Left lung (tissue), 10 donors: ENCODE data around the gene SMTNL2. TPM values are rescaled to one million over a fixed set of nuclear protein-coding genes. Genes with fewer than 3 reads are reported as not detected.

ENCODE experiments used
- ATAC-seq: fragments of 200-7000 bp; cut with Tn5 transposase; one replicate; pipeline ENCODE4 v1.9.1; 2020; ENCODE audit warnings: moderate library complexity
- DNase-seq, 4 donors: peaks; one replicate each; pipeline ENCODE4 v3.0.0-alpha.2; 2013 to 2020
- H3K27ac ChIP-seq, 2 donors: fragments of 200-600 bp; sonication (generic) in 1 of 2; one replicate each; pipeline versions ENCODE4 v1.5.0 to v1.8.0; 2020 to 2021
- H3K27me3 ChIP-seq, 2 donors: fragments of 200-600 bp; sonication (generic) in 1 of 2; one replicate each; pipeline versions ENCODE4 v1.5.0 to v1.8.0; 2020 to 2021
- H3K36me3 ChIP-seq, 2 donors: fragments of 200-600 bp; sonication (generic) in 1 of 2; one replicate each; pipeline versions ENCODE4 v1.5.0 to v1.8.0; 2020 to 2021
- H3K4me1 ChIP-seq, 2 donors: fragments of 200-600 bp; one replicate each; pipeline ENCODE4 v1.8.0; 2021
- H3K4me3 ChIP-seq, 2 donors: fragments of 200-600 bp; sonication (generic) in 1 of 2; one replicate each; pipeline versions ENCODE4 v1.5.0 to v1.8.0; 2020 to 2021; ENCODE audit warnings: mild to moderate bottlenecking in 1 of 2
- H3K9me3 ChIP-seq, 2 donors: fragments of 200-600 bp; sonication (generic) in 1 of 2; one replicate each; pipeline versions ENCODE4 v1.5.0 to v1.8.0; 2020 to 2021
- CTCF ChIP-seq, 2 donors: fragments of 200-600 bp; sonication (generic) in 1 of 2; IDR thresholded peaks; one replicate each; pipeline versions ENCODE4 v1.5.0 to v1.8.0; 2021; ENCODE audit warnings: antibody characterized with exemption in 2 of 2
- intact Hi-C, 2 donors: fragments of 100-400 bp; cut with DNase I; formaldehyde crosslinking; loops; one replicate each; pipeline versions ENCODE4 v1.11.2 to v1.14.2; 2022
- polyA plus RNA-seq, 6 donors: library from polyadenylated mRNA; unstranded; fragments of 120-200 nt; gene quantifications; one replicate each; pipeline ENCODE4 v1.2.1, GENCODE V29; 2013; ENCODE audit not compliant: insufficient read length in 6 of 6
- total RNA-seq, 2 donors: library from RNA; stranded (reverse); fragmentation: NEBNext Ultra II Directional; extraction: Animal tissue kit (Norgen Biotek cat#: 25700); gene quantifications; one replicate each; pipeline ENCODE4 v1.2.1, GENCODE V29; 2021
- donor health status: DM: no; HTN: yes; CAD: no.
- donor health status: DM: no; HTN: no; CAD: no.

The SMTNL2 gene
- total and polyA plus RNA-seq, 8 donors, result 5.5 to 25.8 (median 21.2) TPM

DNA sequence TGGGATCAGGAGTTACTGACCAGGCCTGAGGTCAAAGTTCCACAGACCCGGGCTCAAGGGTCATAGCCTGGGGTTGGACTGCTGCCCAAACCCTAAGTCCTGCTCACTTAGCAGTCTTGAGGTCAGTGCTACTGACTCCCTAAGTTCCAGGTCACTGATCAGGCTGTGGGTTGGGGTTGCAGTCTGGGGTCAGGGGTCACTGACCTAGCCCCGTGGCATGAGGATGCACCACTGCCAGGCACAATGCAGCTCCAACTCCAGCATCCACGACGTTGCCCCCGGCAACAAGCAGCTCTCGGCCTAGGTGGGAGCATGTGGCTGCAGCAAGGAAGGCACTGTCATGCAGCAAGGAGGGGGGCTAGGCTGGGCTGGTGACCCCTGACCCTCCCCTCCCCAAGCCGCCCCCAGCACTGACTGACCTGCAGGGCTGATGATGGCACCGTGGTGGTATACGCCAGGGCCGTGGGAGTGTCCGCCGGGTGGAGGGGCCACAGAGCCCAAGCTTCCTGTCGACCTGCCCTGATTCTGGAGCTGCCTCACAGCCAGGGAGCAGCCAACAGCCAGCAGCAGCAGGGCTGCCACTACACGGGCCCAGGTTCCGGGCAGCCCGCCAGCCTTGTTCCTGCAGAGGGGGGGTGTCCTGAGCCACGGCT is 25.1 kb upstream of the SMTNL2 start:
- ATAC-seq, result no peak
- no peak for DNase-seq
- Histone ChIP-seq H3K27me3 (no peaks in the 10 kb centered on the region), H3K4me1 (peaks cover 10 to 15% of the 10 kb centered on the region in 2 donors), H3K9me3 (no peaks in the 10 kb centered on the region), H3K27ac (no peak overlapping the region), H3K36me3 (no peaks in the 10 kb centered on the region), H3K4me3 (no peak overlapping the region)
- intact Hi-C loops, result no loop called here
- no peak for TF ChIP-seq CTCF (IDR thresholded peaks at IDR 0.05)

- no peak overlapping the region for H3K4me3 ChIP-seq
- no peak overlapping the region for H3K27ac ChIP-seq
- peak; percentile 3 for ATAC-seq
- no peaks in the 10 kb centered on the region for H3K9me3 ChIP-seq
- H3K27me3 ChIP-seq, result no peaks in the 10 kb centered on the region
- H3K36me3 ChIP-seq, result no peaks in the 10 kb centered on the region
- no peak for DNase-seq
- intact Hi-C loops, result no loop called here
- peaks cover 3 to 8% of the 10 kb centered on the region in 2 donors for H3K4me1 ChIP-seq
- TF ChIP-seq CTCF (IDR thresholded peaks at IDR 0.05), result no peak
These were observed 24.4 kb upstream of the SMTNL2 start for GRCh38 chr17:4559966-4560365.

DNA sequence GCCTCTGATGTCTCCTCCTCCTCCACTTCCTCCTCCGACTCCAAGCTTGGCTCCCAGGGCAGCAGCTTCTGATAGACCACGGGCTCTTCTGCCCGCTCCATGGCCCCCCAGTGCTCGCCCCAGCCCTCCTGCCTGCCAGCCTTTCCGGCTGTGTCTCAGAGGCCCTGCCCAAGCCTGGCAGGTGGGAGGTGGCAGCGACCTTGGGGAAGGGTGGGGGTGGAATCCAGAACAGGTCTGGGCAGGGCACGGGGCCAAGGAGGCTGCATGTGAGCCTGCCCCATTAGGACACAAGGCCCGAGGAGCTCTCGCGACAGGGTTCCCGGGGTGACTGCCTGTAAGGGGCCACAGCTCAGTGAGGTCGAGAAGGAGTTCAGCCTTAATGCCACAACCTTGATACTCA is 23.9 kb upstream of the SMTNL2 start, which contains the start of gene GGT6:
Gene GGT6, minus strand, starts transcription at position 157 of the 400 bp plus-strand sequence. Its CDS starts 56 bp downstream, at position 101.
- intact Hi-C loops, result no loop called here
- no peak within 1 kb of the TSS for H3K4me3 ChIP-seq
- H3K27ac ChIP-seq, result no peak within 1 kb of the TSS
- no peaks in the 10 kb centered on the region for H3K27me3 ChIP-seq
- H3K36me3 ChIP-seq, result no peaks in the 10 kb centered on the region
- peak; percentile 78 for ATAC-seq
- no peak for TF ChIP-seq CTCF (IDR thresholded peaks at IDR 0.05)
- peaks cover 3 to 11% of the 10 kb centered on the region in 2 donors for H3K4me1 ChIP-seq
- peak in 2 of 4 donors; percentile 67 to 69 for DNase-seq
- no peaks in the 10 kb centered on the region for H3K9me3 ChIP-seq

DNA sequence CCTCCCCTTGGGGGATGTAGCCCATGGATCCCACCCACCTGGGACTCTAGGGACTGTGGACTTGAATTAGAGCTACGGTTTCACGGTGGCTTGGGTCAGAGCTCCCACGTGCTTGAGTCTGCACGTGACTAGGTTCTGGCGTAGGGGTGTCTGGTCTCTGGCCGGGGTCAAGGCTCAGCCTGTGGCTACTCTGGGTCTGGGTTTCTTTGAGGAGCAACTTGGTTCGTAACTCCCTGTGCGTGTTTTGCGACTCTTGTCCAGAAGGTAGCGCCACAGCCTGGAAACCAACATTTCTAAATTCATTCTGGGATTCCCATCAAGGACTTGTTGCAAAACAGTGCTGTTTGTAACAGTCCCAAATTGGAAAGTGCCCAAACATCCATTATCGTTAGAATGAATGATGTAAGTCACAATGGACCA is 23.5 kb upstream of the SMTNL2 start:
- Histone ChIP-seq H3K4me1 (peaks cover 2 to 12% of the 10 kb centered on the region in 2 donors), H3K9me3 (no peaks in the 10 kb centered on the region), H3K4me3 (no peak overlapping the region), H3K27me3 (no peaks in the 10 kb centered on the region), H3K27ac (no peak overlapping the region), H3K36me3 (no peaks in the 10 kb centered on the region)
- DNase-seq (no peak), ATAC-seq (peak; percentile 10)
- intact Hi-C loops, result no loop called here
- no peak for TF ChIP-seq CTCF (IDR thresholded peaks at IDR 0.05)

DNA sequence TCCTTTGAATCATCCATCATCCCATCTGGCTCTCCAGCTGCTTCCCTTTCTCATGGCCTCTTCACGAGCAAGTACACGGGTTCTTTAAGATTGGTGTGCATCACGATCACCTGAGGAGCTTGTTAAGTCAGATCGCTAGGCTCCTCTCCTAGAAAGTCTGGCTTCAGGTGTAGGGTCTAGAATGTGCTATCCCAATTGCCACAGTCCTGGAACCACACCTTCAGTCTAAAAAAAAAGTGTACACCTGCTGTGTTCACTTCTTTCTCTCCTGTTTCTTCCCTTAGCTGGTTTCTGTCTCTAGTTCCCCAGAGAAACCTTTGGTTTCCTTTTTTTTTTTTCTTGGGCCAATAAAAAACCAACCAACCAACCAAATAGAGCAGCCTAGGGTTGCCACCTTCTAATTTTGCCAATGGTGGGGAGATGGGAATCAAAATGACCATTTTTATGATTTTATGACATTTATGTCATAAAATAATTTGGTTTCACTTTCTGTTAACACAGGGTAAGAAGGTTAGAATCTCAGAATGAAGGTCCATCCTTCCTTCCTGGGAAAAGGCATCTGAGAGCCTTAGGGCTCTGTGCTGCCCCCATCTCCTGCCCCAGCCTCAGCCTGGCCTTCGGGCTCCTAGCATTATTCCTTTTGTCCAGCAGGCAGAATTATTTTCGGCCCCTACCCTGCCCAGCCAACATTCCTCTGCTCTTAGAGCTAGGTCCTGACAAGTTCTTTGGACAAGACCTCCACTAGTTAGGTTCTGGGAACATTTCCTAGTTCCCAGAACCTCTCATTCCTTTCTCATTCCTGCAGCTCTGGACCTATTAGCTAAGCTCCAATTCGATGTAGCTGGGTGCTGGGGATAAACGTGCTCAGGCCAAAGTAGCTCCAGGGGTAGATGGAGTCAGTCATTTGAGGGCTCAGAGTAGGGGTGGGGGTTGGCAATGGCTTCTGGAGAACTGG is 22.0 kb upstream of the SMTNL2 start:
- Histone ChIP-seq H3K4me1 (peaks cover 0 to 8% of the 10 kb centered on the region in 2 donors), H3K27me3 (no peaks in the 10 kb centered on the region), H3K36me3 (no peaks in the 10 kb centered on the region), H3K27ac (no peak overlapping the region), H3K9me3 (no peaks in the 10 kb centered on the region), H3K4me3 (no peak overlapping the region)
- ATAC-seq (no peak), DNase-seq (no peak)
- no peak for TF ChIP-seq CTCF (IDR thresholded peaks at IDR 0.05)
- intact Hi-C loops, result no loop called here
